ENCODE results near the gene SCG3.

Gene SCG3

GRCh38 chr15:51752888-51753287 lies 71.6 kb downstream of the SCG3 start:
- Mint-ChIP-seq H3K27me3 (peaks cover 20% of the 10 kb centered on the region), H3K27ac (no peak overlapping the region), H3K4me3 (peak overlapping the region; percentile 40), H3K36me3 (ENCODE audit: low read depth) (no peaks in the 10 kb centered on the region), H3K4me1 (ENCODE audit: low read depth) (peaks cover 17% of the 10 kb centered on the region), H3K9me3 (no peaks in the 10 kb centered on the region)

GRCh38 chr15:51754267-51754666 lies 73.0 kb downstream of the SCG3 start:
- H3K27me3 Mint-ChIP-seq: peaks cover 20% of the 10 kb centered on the region
- H3K4me3 Mint-ChIP-seq: no peak overlapping the region
- peaks cover 17% of the 10 kb centered on the region for H3K4me1 Mint-ChIP-seq (ENCODE audit: low read depth)
- H3K9me3 Mint-ChIP-seq: no peaks in the 10 kb centered on the region
- no peak overlapping the region for H3K27ac Mint-ChIP-seq
- H3K36me3 Mint-ChIP-seq (ENCODE audit: low read depth): no peaks in the 10 kb centered on the region

GRCh38 chr15:51755790-51756189 lies 74.5 kb downstream of the SCG3 start:
- Mint-ChIP-seq H3K4me3 (no peak overlapping the region), H3K27me3 (peaks cover 11% of the 10 kb centered on the region), H3K4me1 (ENCODE audit: low read depth) (peaks cover 17% of the 10 kb centered on the region), H3K9me3 (no peaks in the 10 kb centered on the region), H3K27ac (no peak overlapping the region), H3K36me3 (ENCODE audit: low read depth) (no peaks in the 10 kb centered on the region)

GRCh38 chr15:51756482-51756881 lies 75.2 kb downstream of the SCG3 start:
- Mint-ChIP-seq H3K27me3 (peaks cover 7% of the 10 kb centered on the region), H3K4me3 (no peak overlapping the region), H3K4me1 (ENCODE audit: low read depth) (peaks cover 12% of the 10 kb centered on the region), H3K36me3 (ENCODE audit: low read depth) (no peaks in the 10 kb centered on the region), H3K27ac (no peak overlapping the region), H3K9me3 (no peaks in the 10 kb centered on the region)

GRCh38 chr15:51757450-51757849 lies 76.1 kb downstream of the SCG3 start:
- no peaks in the 10 kb centered on the region for H3K36me3 Mint-ChIP-seq (ENCODE audit: low read depth)
- H3K9me3 Mint-ChIP-seq: no peaks in the 10 kb centered on the region
- no peak overlapping the region for H3K4me3 Mint-ChIP-seq
- H3K4me1 Mint-ChIP-seq (ENCODE audit: low read depth): peaks cover 8% of the 10 kb centered on the region
- H3K27ac Mint-ChIP-seq: no peak overlapping the region
- H3K27me3 Mint-ChIP-seq: peaks cover 7% of the 10 kb centered on the region

GRCh38 chr15:51758645-51759044 lies 77.3 kb downstream of the SCG3 start:
- Mint-ChIP-seq H3K27me3 (peaks cover 4% of the 10 kb centered on the region), H3K36me3 (ENCODE audit: low read depth) (no peaks in the 10 kb centered on the region), H3K9me3 (no peaks in the 10 kb centered on the region), H3K4me3 (no peak overlapping the region), H3K27ac (no peak overlapping the region), H3K4me1 (ENCODE audit: low read depth) (peaks cover 4% of the 10 kb centered on the region)

GRCh38 chr15:51759557-51760070 lies 78.3 kb downstream of the SCG3 start:
- no peak overlapping the region for H3K4me3 Mint-ChIP-seq
- no peaks in the 10 kb centered on the region for H3K36me3 Mint-ChIP-seq (ENCODE audit: low read depth)
- no peaks in the 10 kb centered on the region for H3K27me3 Mint-ChIP-seq
- no peak overlapping the region for H3K27ac Mint-ChIP-seq
- no peaks in the 10 kb centered on the region for H3K4me1 Mint-ChIP-seq (ENCODE audit: low read depth)
- no peaks in the 10 kb centered on the region for H3K9me3 Mint-ChIP-seq

- Mint-ChIP-seq H3K27me3 (no peaks in the 10 kb centered on the region), H3K36me3 (ENCODE audit: low read depth) (no peaks in the 10 kb centered on the region), H3K4me1 (ENCODE audit: low read depth) (no peaks in the 10 kb centered on the region), H3K27ac (no peak overlapping the region), H3K4me3 (no peak overlapping the region), H3K9me3 (no peaks in the 10 kb centered on the region)
Measured at GRCh38 chr15:51760805-51761204, 79.5 kb downstream of the SCG3 start.

- no peak overlapping the region for H3K27ac Mint-ChIP-seq
- peaks cover 19% of the 10 kb centered on the region for H3K36me3 Mint-ChIP-seq (ENCODE audit: low read depth)
- no peak overlapping the region for H3K4me3 Mint-ChIP-seq
- H3K4me1 Mint-ChIP-seq (ENCODE audit: low read depth): peaks cover 12% of the 10 kb centered on the region
- no peaks in the 10 kb centered on the region for H3K9me3 Mint-ChIP-seq
- H3K27me3 Mint-ChIP-seq: no peaks in the 10 kb centered on the region
Measured at GRCh38 chr15:51765751-51766150, 84.4 kb downstream of the SCG3 start.

GRCh38 chr15:51766341-51766740 lies 85.0 kb downstream of the SCG3 start:
- peaks cover 12% of the 10 kb centered on the region for H3K4me1 Mint-ChIP-seq (ENCODE audit: low read depth)
- no peaks in the 10 kb centered on the region for H3K9me3 Mint-ChIP-seq
- no peak overlapping the region for H3K27ac Mint-ChIP-seq
- peaks cover 19% of the 10 kb centered on the region for H3K36me3 Mint-ChIP-seq (ENCODE audit: low read depth)
- H3K27me3 Mint-ChIP-seq: no peaks in the 10 kb centered on the region
- H3K4me3 Mint-ChIP-seq: no peak overlapping the region

- H3K36me3 Mint-ChIP-seq (ENCODE audit: low read depth): peaks cover 19% of the 10 kb centered on the region
- no peaks in the 10 kb centered on the region for H3K9me3 Mint-ChIP-seq
- peak overlapping the region; percentile 38 for H3K27ac Mint-ChIP-seq
- no peak overlapping the region for H3K4me3 Mint-ChIP-seq
- no peaks in the 10 kb centered on the region for H3K27me3 Mint-ChIP-seq
- H3K4me1 Mint-ChIP-seq (ENCODE audit: low read depth): peaks cover 12% of the 10 kb centered on the region
Measured at GRCh38 chr15:51768018-51768417, 86.7 kb downstream of the SCG3 start.
